CD4-positive, alpha-beta T cell treated with Interleukin-21 for 1 hour (primary cell): ENCODE results near the gene GABRG1.

Experiments used
- DNase-seq: peaks from one replicate; pipeline ENCODE4 v3.0.0-alpha.2; 2020

The GABRG1 gene

GRCh38 chr4:46123913-46124755 is at the start of gene GABRG1:
GABRG1 (minus strand) TSS chr4:46124054; CDS start chr4:46123913, 141 bp downstream.
- DNase-seq: no peak

GRCh38 chr4:46146993-46147392 is 23.1 kb upstream of the GABRG1 start:
- DNase-seq: no peak

- no peak for DNase-seq
Measured at GRCh38 chr4:46131498-46132057, 7.7 kb upstream of the GABRG1 start.

GRCh38 chr4:46124773-46125413 is 1.0 kb upstream of the GABRG1 start:
- DNase-seq: no peak

GRCh38 chr4:46081674-46082073 is 42.2 kb downstream of the GABRG1 start:
- no peak for DNase-seq

GRCh38 chr4:46081248-46081647 is 42.6 kb downstream of the GABRG1 start:
- no peak for DNase-seq

GRCh38 chr4:46073778-46074177 is 50.1 kb downstream of the GABRG1 start:
- no peak for DNase-seq

GRCh38 chr4:46051392-46051791 is 72.5 kb downstream of the GABRG1 start:
- DNase-seq: no peak

GRCh38 chr4:46032056-46032455 is 91.8 kb downstream of the GABRG1 start:
- no peak for DNase-seq

- no peak for DNase-seq
Measured at GRCh38 chr4:46016306-46016705, 107.5 kb downstream of the GABRG1 start.

- no peak for DNase-seq
Measured at GRCh38 chr4:45992728-45993127, 131.1 kb downstream of the GABRG1 start.

GRCh38 chr4:45989775-45990174 is 134.1 kb downstream of the GABRG1 start:
- no peak for DNase-seq

- DNase-seq: no peak
Measured at GRCh38 chr4:45987858-45988257, 136.0 kb downstream of the GABRG1 start.
